ENCODE results near the gene ERO1B. TPM values are rescaled to one million over a fixed set of nuclear protein-coding genes. Genes with fewer than 3 reads are reported as not detected.

ERO1B gene
- total RNA-seq, 1 experiment from 2014 or later: 3.2 TPM

DNA sequence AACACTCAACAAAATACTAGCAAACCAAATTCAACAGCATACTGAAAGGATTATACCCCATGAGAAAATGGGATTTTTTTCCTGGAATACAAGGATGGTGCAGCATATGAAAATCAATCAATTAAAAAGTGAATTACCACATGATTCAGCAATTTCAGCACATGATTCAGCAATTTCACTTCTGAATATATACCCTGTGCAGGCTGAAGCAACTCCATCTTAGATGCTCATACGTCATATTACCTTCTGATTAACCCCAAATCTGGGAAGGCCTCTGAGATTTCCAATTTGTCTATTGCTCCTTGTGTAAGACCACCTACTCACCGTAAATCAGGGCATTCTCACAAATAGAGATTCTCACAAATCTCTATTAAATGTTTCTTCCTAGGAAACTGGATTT lies 43.8 kb upstream of the ERO1B start:
- no peaks in the 10 kb centered on the region for H3K4me1 Mint-ChIP-seq
- CTCF ChIA-PET: interaction anchor here (0.6 kb wide), 1 partner anchor 148 kb away, joined by 4 read pairs; no protein-coding TSS in a partner anchor
- peaks cover 31% of the 10 kb centered on the region for H3K9me3 Mint-ChIP-seq
- no peaks in the 10 kb centered on the region for H3K27me3 Mint-ChIP-seq (ENCODE audit: low read depth)
- POLR2A ChIA-PET: no interaction called here
- ATAC-seq (no peak), DNase-seq (ENCODE audit: low spot score) (no peak)
- no peak overlapping the region for H3K4me3 Mint-ChIP-seq
- peaks cover 21% of the 10 kb centered on the region for H3K36me3 Mint-ChIP-seq
- no peak for TF ChIP-seq SMAD4 (CRISPR knock-in tag; IDR thresholded peaks at IDR 0.05)
- no peak overlapping the region for H3K27ac Mint-ChIP-seq

DNA sequence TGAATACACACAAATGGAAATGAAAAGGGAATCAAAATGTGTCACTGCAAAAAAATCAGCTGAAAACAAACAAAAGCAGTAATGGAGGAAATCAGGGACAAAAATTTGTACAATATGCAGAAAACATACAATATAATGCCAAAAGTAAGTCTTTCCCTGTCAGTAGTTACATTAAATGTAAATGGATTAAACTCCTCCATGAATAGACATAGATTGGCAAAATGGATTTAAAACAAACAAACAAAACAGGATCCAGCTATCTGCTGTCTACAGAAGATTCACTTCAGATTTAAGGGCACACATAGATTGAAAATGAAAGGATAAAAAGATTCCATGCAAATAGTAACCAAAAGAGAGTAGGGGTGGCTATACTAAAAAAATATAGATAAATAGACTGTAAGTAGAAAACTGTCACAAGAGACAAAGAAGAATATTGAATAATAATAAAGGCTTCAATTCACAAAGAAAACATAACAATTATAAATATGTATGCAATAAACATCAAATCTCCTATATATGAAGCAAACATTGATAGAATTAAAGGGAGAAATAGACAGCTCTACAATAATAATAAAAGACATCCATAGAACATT lies 42.2 kb upstream of the ERO1B start:
- peaks cover 31% of the 10 kb centered on the region for H3K9me3 Mint-ChIP-seq
- TF ChIP-seq, protein P1, sequence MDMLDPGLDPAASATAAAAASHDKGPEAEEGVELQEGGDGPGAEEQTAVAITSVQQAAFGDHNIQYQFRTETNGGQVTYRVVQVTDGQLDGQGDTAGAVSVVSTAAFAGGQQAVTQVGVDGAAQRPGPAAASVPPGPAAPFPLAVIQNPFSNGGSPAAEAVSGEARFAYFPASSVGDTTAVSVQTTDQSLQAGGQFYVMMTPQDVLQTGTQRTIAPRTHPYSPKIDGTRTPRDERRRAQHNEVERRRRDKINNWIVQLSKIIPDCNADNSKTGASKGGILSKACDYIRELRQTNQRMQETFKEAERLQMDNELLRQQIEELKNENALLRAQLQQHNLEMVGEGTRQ (CRISPR knock-in tag; IDR thresholded peaks at IDR 0.05): no peak
- TF ChIP-seq TP53 (CRISPR knock-in tag; IDR thresholded peaks at IDR 0.05) (no peak), NR2C2 (CRISPR knock-in tag; IDR thresholded peaks at IDR 0.05) (no peak), ZNF232 (CRISPR knock-in tag; IDR thresholded peaks at IDR 0.05) (no peak), GRHL2 (CRISPR knock-in tag; IDR thresholded peaks at IDR 0.05; ENCODE audit: insufficient replicate concordance, severe bottlenecking) (no peak), ZNF121 (CRISPR knock-in tag; IDR thresholded peaks at IDR 0.05) (no peak), EMX1 (CRISPR knock-in tag; IDR thresholded peaks at IDR 0.05) (no peak), CREB1 (CRISPR knock-in tag; IDR thresholded peaks at IDR 0.05) (no peak)
- TF ChIP-seq, protein P2, sequence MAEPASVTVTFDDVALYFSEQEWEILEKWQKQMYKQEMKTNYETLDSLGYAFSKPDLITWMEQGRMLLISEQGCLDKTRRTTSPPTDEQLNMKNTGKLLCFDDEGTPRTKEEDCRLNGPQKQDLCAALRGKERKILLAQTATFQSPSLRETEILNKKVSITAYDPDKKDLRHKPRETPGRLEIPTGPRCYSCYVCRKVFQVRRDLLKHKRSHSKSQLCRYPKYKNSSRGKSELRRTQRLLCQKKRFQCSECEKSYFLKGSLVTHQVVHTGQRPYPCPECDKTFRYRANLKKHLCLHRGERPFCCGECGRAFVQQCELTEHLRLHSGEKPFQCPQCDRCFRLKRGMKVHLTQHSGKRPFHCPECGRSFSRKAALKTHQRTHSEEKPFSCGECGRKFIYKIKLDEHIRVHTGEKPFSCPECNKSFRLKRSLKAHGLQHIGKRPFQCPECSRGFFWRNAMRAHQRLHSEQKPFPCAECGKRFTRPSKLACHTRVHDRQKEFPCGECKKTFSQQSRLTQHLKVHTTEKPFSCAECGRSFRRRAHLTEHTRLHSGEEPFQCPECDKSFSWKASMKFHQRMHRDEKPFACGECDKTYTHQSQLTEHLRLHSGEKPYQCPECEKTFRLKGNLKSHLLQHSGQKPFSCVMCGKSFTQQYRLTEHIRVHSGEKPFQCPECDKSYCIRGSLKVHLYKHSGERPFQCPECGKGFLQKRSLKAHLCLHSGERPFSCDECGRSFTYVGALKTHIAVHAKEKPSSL (CRISPR knock-in tag; conservative IDR thresholded peaks at IDR 0.05): no peak
- TF ChIP-seq, protein P3, sequence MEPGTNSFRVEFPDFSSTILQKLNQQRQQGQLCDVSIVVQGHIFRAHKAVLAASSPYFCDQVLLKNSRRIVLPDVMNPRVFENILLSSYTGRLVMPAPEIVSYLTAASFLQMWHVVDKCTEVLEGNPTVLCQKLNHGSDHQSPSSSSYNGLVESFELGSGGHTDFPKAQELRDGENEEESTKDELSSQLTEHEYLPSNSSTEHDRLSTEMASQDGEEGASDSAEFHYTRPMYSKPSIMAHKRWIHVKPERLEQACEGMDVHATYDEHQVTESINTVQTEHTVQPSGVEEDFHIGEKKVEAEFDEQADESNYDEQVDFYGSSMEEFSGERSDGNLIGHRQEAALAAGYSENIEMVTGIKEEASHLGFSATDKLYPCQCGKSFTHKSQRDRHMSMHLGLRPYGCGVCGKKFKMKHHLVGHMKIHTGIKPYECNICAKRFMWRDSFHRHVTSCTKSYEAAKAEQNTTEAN (CRISPR knock-in tag; IDR thresholded peaks at IDR 0.05): no peak
- TF ChIP-seq, protein P4, sequence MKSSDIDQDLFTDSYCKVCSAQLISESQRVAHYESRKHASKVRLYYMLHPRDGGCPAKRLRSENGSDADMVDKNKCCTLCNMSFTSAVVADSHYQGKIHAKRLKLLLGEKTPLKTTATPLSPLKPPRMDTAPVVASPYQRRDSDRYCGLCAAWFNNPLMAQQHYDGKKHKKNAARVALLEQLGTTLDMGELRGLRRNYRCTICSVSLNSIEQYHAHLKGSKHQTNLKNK (CRISPR knock-in tag; IDR thresholded peaks at IDR 0.05): no peak
- TF ChIP-seq, protein P5, sequence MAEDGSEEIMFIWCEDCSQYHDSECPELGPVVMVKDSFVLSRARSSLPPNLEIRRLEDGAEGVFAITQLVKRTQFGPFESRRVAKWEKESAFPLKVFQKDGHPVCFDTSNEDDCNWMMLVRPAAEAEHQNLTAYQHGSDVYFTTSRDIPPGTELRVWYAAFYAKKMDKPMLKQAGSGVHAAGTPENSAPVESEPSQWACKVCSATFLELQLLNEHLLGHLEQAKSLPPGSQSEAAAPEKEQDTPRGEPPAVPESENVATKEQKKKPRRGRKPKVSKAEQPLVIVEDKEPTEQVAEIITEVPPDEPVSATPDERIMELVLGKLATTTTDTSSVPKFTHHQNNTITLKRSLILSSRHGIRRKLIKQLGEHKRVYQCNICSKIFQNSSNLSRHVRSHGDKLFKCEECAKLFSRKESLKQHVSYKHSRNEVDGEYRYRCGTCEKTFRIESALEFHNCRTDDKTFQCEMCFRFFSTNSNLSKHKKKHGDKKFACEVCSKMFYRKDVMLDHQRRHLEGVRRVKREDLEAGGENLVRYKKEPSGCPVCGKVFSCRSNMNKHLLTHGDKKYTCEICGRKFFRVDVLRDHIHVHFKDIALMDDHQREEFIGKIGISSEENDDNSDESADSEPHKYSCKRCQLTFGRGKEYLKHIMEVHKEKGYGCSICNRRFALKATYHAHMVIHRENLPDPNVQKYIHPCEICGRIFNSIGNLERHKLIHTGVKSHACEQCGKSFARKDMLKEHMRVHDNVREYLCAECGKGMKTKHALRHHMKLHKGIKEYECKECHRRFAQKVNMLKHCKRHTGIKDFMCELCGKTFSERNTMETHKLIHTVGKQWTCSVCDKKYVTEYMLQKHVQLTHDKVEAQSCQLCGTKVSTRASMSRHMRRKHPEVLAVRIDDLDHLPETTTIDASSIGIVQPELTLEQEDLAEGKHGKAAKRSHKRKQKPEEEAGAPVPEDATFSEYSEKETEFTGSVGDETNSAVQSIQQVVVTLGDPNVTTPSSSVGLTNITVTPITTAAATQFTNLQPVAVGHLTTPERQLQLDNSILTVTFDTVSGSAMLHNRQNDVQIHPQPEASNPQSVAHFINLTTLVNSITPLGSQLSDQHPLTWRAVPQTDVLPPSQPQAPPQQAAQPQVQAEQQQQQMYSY (CRISPR knock-in tag; IDR thresholded peaks at IDR 0.05): no peak
- TF ChIP-seq, protein P6, sequence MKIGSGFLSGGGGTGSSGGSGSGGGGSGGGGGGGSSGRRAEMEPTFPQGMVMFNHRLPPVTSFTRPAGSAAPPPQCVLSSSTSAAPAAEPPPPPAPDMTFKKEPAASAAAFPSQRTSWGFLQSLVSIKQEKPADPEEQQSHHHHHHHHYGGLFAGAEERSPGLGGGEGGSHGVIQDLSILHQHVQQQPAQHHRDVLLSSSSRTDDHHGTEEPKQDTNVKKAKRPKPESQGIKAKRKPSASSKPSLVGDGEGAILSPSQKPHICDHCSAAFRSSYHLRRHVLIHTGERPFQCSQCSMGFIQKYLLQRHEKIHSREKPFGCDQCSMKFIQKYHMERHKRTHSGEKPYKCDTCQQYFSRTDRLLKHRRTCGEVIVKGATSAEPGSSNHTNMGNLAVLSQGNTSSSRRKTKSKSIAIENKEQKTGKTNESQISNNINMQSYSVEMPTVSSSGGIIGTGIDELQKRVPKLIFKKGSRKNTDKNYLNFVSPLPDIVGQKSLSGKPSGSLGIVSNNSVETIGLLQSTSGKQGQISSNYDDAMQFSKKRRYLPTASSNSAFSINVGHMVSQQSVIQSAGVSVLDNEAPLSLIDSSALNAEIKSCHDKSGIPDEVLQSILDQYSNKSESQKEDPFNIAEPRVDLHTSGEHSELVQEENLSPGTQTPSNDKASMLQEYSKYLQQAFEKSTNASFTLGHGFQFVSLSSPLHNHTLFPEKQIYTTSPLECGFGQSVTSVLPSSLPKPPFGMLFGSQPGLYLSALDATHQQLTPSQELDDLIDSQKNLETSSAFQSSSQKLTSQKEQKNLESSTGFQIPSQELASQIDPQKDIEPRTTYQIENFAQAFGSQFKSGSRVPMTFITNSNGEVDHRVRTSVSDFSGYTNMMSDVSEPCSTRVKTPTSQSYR (CRISPR knock-in tag; IDR thresholded peaks at IDR 0.05): no peak
- no peaks in the 10 kb centered on the region for H3K27me3 Mint-ChIP-seq (ENCODE audit: low read depth)
- no peak overlapping the region for H3K4me3 Mint-ChIP-seq
- ATAC-seq (no peak), DNase-seq (ENCODE audit: low spot score) (no peak)
- no peak overlapping the region for H3K27ac Mint-ChIP-seq
- peaks cover 21% of the 10 kb centered on the region for H3K36me3 Mint-ChIP-seq
- POLR2A ChIA-PET: no interaction called here
- H3K4me1 Mint-ChIP-seq: no peaks in the 10 kb centered on the region
- CTCF ChIA-PET: no interaction called here

All from WTC11 (cell line).